HEK293 (cell line): ENCODE results near the gene RPL27.

ENCODE experiments used
- BCL11A ChIP-seq: fragments of 450-650 bp; formaldehyde crosslinking; IDR thresholded peaks from 2 replicates; pipeline ENCODE4 v1.5.1; 2016; ENCODE audit warnings: low read depth, missing biosample characterization, missing genetic modification characterization
- KLF8 ChIP-seq: fragments of 450-650 bp; formaldehyde crosslinking; IDR thresholded peaks from 2 replicates; pipeline ENCODE4 v1.5.1; 2016; ENCODE audit warnings: missing biosample characterization, missing genetic modification characterization
- SP7 ChIP-seq: fragments of 450-650 bp; formaldehyde crosslinking; IDR thresholded peaks from 2 replicates; pipeline ENCODE4 v1.5.1; 2016; ENCODE audit warnings: missing biosample characterization, missing genetic modification characterization
- YY2 ChIP-seq: fragments of 450-650 bp; formaldehyde crosslinking; IDR thresholded peaks from 2 replicates; pipeline ENCODE4 v1.5.1; 2016; ENCODE audit warnings: missing biosample characterization, missing genetic modification characterization
- ZBTB48 ChIP-seq: fragments of 450-650 bp; formaldehyde crosslinking; IDR thresholded peaks from 2 replicates; pipeline ENCODE4 v1.5.1; 2016; ENCODE audit warnings: missing biosample characterization, missing genetic modification characterization
- ZBTB7A ChIP-seq: fragments of 450-650 bp; formaldehyde crosslinking; IDR thresholded peaks from 2 replicates; pipeline ENCODE4 v1.5.1; 2016; ENCODE audit warnings: low read depth, missing biosample characterization, missing genetic modification characterization
- ZBTB8A ChIP-seq: fragments of 450-650 bp; formaldehyde crosslinking; IDR thresholded peaks from 2 replicates; pipeline ENCODE4 v1.5.1; 2016; ENCODE audit warnings: missing biosample characterization, missing genetic modification characterization
- ZNF24 ChIP-seq: fragments of 450-650 bp; formaldehyde crosslinking; IDR thresholded peaks from 2 replicates; pipeline ENCODE4 v1.5.1; 2016; ENCODE audit warnings: missing biosample characterization, missing genetic modification characterization
- ZNF274 ChIP-seq, 2 experiments: fragments of 200-500 bp in 1 of 2; fragments of 450-650 bp in 1 of 2; sonication (Bioruptor generic) in 1 of 2; formaldehyde crosslinking in 1 of 2; IDR thresholded peaks; 2 replicates each; pipeline versions ENCODE4 v1.5.1 to v1.6.1; 2014 to 2016; ENCODE audit warnings: borderline replicate concordance in 1 of 2, inconsistent platforms in 1 of 2, low read length in 1 of 2, missing biosample characterization in 1 of 2, missing genetic modification characterization in 1 of 2
- ZNF514 ChIP-seq: fragments of 450-650 bp; formaldehyde crosslinking; IDR thresholded peaks from 2 replicates; pipeline ENCODE4 v1.5.1; 2016; ENCODE audit warnings: missing biosample characterization, missing genetic modification characterization
- ZNF530 ChIP-seq: fragments of 450-650 bp; formaldehyde crosslinking; IDR thresholded peaks from 2 replicates; pipeline ENCODE4 v1.5.1; 2016; ENCODE audit warnings: low read depth, missing biosample characterization, missing genetic modification characterization
- ZNF585B ChIP-seq: fragments of 450-650 bp; formaldehyde crosslinking; IDR thresholded peaks from 2 replicates; pipeline ENCODE4 v1.5.1; 2016; ENCODE audit warnings: missing biosample characterization, missing genetic modification characterization
- ZNF670 ChIP-seq: fragments of 450-650 bp; formaldehyde crosslinking; IDR thresholded peaks from 2 replicates; pipeline ENCODE4 v1.5.1; 2016; ENCODE audit warnings: missing biosample characterization, missing genetic modification characterization, low read depth
- ZNF707 ChIP-seq: fragments of 450-650 bp; formaldehyde crosslinking; IDR thresholded peaks from 2 replicates; pipeline ENCODE4 v1.5.1; 2016; ENCODE audit warnings: missing biosample characterization, missing genetic modification characterization
- ZNF791 ChIP-seq: fragments of 450-650 bp; formaldehyde crosslinking; IDR thresholded peaks from 2 replicates; pipeline ENCODE4 v1.5.1; 2016; ENCODE audit warnings: missing biosample characterization, missing genetic modification characterization
- ZNF830 ChIP-seq: fragments of 450-650 bp; IDR thresholded peaks from 2 replicates; pipeline ENCODE4 v1.5.0; 2018; ENCODE audit warnings: missing biosample characterization, missing genetic modification characterization, low read depth, mild to moderate bottlenecking, moderate library complexity
- ZSCAN16 ChIP-seq: fragments of 450-650 bp; formaldehyde crosslinking; IDR thresholded peaks from 2 replicates; pipeline ENCODE4 v1.5.1; 2016; ENCODE audit warnings: missing biosample characterization, missing genetic modification characterization
- TF ChIP-seq, protein P1 (sequence below): IDR thresholded peaks from 2 replicates; pipeline ENCODE4 v1.6.1; 2011; ENCODE audit warnings: mild to moderate bottlenecking, low read depth, low read length, borderline replicate concordance
- TF ChIP-seq, protein P2 (sequence below): fragments of 450-650 bp; formaldehyde crosslinking; conservative IDR thresholded peaks from 2 replicates; pipeline ENCODE4 v1.5.1; 2016; ENCODE audit warnings: low read depth, missing biosample characterization, missing genetic modification characterization
- TF ChIP-seq, protein P3 (sequence below): fragments of 450-650 bp; formaldehyde crosslinking; IDR thresholded peaks from 2 replicates; pipeline ENCODE4 v1.5.1; 2017; ENCODE audit warnings: missing biosample characterization, missing genetic modification characterization
- TF ChIP-seq, protein P4 (sequence below): fragments of 450-650 bp; formaldehyde crosslinking; IDR thresholded peaks from 2 replicates; pipeline ENCODE4 v1.5.1; 2016; ENCODE audit warnings: missing biosample characterization, missing genetic modification characterization
- TF ChIP-seq, protein P5 (sequence below): fragments of 450-650 bp; formaldehyde crosslinking; IDR thresholded peaks from 2 replicates; pipeline ENCODE4 v1.5.1; 2016; ENCODE audit warnings: missing biosample characterization, missing genetic modification characterization
- TF ChIP-seq, protein P6 (sequence below): fragments of 450-650 bp; formaldehyde crosslinking; conservative IDR thresholded peaks from 2 replicates; pipeline ENCODE4 v1.5.1; 2016; ENCODE audit warnings: low read depth, missing biosample characterization, missing genetic modification characterization
- TF ChIP-seq, protein P7 (sequence below): fragments of 450-650 bp; formaldehyde crosslinking; IDR thresholded peaks from 2 replicates; pipeline ENCODE4 v1.5.1; 2016; ENCODE audit warnings: missing biosample characterization, missing genetic modification characterization

The RPL27 gene

DNA sequence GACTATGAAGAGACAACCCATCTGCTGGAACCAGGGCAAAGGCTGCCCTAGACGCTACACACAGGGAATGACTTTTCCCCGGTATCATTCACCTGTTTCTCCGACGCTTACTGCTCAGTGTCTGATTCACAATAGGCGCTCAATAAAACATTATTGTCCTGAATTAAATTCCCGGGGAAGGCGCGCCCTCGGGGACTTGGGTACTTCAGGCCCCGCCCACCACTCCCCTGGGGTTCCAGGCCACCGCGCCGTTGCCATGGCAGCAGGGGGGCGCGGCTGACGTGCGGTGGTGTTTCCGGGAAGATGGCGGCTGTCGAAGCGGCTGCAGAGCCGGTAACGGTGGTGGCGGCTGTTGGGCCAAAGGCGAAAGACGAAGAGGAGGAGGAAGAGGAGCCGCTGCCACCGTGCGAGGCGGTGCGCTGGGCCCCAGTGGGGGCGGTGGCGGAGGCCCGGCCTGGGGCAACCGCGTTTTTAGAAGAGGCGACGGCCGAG is 17.9 kb upstream of the RPL27 start, which contains the start of gene RUNDC1 (continued):
- TF ChIP-seq, protein P1, sequence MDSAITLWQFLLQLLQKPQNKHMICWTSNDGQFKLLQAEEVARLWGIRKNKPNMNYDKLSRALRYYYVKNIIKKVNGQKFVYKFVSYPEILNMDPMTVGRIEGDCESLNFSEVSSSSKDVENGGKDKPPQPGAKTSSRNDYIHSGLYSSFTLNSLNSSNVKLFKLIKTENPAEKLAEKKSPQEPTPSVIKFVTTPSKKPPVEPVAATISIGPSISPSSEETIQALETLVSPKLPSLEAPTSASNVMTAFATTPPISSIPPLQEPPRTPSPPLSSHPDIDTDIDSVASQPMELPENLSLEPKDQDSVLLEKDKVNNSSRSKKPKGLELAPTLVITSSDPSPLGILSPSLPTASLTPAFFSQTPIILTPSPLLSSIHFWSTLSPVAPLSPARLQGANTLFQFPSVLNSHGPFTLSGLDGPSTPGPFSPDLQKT: peak; percentile 35; the same call in 1 of the 2 replicates
- TF ChIP-seq, protein P2, sequence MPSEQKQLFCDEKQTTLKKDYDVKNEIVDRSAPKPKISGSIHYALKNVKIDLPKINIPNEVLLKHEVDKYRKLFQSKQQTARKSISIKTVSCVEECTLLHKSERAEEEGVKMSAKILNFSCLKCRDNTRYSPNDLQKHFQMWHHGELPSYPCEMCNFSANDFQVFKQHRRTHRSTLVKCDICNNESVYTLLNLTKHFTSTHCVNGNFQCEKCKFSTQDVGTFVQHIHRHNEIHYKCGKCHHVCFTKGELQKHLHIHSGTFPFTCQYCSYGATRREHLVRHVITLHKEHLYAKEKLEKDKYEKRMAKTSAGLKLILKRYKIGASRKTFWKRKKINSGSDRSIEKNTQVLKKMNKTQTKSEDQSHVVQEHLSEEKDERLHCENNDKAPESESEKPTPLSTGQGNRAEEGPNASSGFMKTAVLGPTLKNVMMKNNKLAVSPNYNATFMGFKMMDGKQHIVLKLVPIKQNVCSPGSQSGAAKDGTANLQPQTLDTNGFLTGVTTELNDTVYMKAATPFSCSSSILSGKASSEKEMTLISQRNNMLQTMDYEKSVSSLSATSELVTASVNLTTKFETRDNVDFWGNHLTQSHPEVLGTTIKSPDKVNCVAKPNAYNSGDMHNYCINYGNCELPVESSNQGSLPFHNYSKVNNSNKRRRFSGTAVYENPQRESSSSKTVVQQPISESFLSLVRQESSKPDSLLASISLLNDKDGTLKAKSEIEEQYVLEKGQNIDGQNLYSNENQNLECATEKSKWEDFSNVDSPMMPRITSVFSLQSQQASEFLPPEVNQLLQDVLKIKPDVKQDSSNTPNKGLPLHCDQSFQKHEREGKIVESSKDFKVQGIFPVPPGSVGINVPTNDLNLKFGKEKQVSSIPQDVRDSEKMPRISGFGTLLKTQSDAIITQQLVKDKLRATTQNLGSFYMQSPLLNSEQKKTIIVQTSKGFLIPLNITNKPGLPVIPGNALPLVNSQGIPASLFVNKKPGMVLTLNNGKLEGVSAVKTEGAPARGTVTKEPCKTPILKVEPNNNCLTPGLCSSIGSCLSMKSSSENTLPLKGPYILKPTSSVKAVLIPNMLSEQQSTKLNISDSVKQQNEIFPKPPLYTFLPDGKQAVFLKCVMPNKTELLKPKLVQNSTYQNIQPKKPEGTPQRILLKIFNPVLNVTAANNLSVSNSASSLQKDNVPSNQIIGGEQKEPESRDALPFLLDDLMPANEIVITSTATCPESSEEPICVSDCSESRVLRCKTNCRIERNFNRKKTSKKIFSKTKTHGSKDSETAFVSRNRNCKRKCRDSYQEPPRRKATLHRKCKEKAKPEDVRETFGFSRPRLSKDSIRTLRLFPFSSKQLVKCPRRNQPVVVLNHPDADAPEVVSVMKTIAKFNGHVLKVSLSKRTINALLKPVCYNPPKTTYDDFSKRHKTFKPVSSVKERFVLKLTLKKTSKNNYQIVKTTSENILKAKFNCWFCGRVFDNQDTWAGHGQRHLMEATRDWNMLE (tag by site-specific recombination): no peak
- 0 out of 2 replicates have a peak, but pooled peaks have one; percentile 31 for TF ChIP-seq ZBTB8A (tag by site-specific recombination)
- TF ChIP-seq, protein P3, sequence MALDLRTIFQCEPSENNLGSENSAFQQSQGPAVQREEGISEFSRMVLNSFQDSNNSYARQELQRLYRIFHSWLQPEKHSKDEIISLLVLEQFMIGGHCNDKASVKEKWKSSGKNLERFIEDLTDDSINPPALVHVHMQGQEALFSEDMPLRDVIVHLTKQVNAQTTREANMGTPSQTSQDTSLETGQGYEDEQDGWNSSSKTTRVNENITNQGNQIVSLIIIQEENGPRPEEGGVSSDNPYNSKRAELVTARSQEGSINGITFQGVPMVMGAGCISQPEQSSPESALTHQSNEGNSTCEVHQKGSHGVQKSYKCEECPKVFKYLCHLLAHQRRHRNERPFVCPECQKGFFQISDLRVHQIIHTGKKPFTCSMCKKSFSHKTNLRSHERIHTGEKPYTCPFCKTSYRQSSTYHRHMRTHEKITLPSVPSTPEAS (tag by site-specific recombination): no peak
- TF ChIP-seq, protein P4, sequence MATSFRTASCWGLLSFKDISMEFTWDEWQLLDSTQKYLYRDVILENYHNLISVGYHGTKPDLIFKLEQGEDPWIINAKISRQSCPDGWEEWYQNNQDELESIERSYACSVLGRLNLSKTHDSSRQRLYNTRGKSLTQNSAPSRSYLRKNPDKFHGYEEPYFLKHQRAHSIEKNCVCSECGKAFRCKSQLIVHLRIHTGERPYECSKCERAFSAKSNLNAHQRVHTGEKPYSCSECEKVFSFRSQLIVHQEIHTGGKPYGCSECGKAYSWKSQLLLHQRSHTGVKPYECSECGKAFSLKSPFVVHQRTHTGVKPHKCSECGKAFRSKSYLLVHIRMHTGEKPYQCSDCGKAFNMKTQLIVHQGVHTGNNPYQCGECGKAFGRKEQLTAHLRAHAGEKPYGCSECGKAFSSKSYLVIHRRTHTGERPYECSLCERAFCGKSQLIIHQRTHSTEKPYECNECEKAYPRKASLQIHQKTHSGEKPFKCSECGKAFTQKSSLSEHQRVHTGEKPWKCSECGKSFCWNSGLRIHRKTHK (tag by site-specific recombination): no peak
- TF ChIP-seq YY2 (tag by site-specific recombination): peak; percentile 91
- TF ChIP-seq, protein P5, sequence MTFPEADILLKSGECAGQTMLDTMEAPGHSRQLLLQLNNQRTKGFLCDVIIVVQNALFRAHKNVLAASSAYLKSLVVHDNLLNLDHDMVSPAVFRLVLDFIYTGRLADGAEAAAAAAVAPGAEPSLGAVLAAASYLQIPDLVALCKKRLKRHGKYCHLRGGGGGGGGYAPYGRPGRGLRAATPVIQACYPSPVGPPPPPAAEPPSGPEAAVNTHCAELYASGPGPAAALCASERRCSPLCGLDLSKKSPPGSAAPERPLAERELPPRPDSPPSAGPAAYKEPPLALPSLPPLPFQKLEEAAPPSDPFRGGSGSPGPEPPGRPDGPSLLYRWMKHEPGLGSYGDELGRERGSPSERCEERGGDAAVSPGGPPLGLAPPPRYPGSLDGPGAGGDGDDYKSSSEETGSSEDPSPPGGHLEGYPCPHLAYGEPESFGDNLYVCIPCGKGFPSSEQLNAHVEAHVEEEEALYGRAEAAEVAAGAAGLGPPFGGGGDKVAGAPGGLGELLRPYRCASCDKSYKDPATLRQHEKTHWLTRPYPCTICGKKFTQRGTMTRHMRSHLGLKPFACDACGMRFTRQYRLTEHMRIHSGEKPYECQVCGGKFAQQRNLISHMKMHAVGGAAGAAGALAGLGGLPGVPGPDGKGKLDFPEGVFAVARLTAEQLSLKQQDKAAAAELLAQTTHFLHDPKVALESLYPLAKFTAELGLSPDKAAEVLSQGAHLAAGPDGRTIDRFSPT (tag by site-specific recombination): no peak
- peak; percentile 82 for TF ChIP-seq ZBTB48 (tag by site-specific recombination)
- no peak for TF ChIP-seq ZNF791 (tag by site-specific recombination)
- no peak for TF ChIP-seq ZNF585B (tag by site-specific recombination)
- TF ChIP-seq, protein P6, sequence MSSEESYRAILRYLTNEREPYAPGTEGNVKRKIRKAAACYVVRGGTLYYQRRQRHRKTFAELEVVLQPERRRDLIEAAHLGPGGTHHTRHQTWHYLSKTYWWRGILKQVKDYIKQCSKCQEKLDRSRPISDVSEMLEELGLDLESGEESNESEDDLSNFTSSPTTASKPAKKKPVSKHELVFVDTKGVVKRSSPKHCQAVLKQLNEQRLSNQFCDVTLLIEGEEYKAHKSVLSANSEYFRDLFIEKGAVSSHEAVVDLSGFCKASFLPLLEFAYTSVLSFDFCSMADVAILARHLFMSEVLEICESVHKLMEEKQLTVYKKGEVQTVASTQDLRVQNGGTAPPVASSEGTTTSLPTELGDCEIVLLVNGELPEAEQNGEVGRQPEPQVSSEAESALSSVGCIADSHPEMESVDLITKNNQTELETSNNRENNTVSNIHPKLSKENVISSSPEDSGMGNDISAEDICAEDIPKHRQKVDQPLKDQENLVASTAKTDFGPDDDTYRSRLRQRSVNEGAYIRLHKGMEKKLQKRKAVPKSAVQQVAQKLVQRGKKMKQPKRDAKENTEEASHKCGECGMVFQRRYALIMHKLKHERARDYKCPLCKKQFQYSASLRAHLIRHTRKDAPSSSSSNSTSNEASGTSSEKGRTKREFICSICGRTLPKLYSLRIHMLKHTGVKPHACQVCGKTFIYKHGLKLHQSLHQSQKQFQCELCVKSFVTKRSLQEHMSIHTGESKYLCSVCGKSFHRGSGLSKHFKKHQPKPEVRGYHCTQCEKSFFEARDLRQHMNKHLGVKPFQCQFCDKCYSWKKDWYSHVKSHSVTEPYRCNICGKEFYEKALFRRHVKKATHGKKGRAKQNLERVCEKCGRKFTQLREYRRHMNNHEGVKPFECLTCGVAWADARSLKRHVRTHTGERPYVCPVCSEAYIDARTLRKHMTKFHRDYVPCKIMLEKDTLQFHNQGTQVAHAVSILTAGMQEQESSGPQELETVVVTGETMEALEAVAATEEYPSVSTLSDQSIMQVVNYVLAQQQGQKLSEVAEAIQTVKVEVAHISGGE (tag by site-specific recombination): no peak
- no peak for TF ChIP-seq ZNF670 (tag by site-specific recombination)
- no peak for TF ChIP-seq ZNF514 (tag by site-specific recombination)
- TF ChIP-seq ZNF707 (tag by site-specific recombination): no peak
- TF ChIP-seq SP7 (tag by site-specific recombination): peak; percentile 27; the same call in 1 of the 2 replicates
- TF ChIP-seq ZNF830: no peak
- peak; percentile 68; the same call in 1 of the 2 replicates for TF ChIP-seq KLF8
- no peak for TF ChIP-seq ZSCAN16 (tag by site-specific recombination)
- TF ChIP-seq ZNF530 (tag by site-specific recombination): no peak
- TF ChIP-seq, protein P7, sequence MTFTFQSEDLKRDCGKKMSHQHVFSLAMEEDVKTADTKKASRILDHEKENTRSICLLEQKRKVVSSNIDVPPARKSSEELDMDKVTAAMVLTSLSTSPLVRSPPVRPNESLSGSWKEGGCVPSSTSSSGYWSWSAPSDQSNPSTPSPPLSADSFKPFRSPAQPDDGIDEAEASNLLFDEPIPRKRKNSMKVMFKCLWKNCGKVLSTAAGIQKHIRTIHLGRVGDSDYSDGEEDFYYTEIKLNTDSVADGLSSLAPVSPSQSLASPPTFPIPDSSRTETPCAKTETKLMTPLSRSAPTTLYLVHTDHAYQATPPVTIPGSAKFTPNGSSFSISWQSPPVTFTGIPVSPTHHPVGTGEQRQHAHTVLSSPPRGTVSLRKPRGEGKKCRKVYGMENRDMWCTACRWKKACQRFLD: no peak
- peak; percentile 37; the same call in 1 of the 2 replicates for TF ChIP-seq ZBTB7A (tag by site-specific recombination)
- TF ChIP-seq ZNF274 (IDR thresholded peaks at IDR 0.05; ENCODE audit: low read length): no peak
- no peak for TF ChIP-seq ZNF274 (tag by site-specific recombination; IDR thresholded peaks at IDR 0.05; ENCODE audit: borderline replicate concordance)
- no peak for TF ChIP-seq BCL11A
- TF ChIP-seq ZNF24 (tag by site-specific recombination): no peak
